Hepatocyte (in vitro differentiated cells): ENCODE results near the gene CLBA1. TPM values are rescaled to one million over a fixed set of nuclear protein-coding genes. Genes with fewer than 3 reads are reported as not detected.

ENCODE experiments used
- DNase-seq: peaks from one replicate; pipeline ENCODE4 v3.0.0-alpha.2; 2016; ENCODE audit warnings: low spot score
- H2AFZ ChIP-seq: fragments of 200-600 bp; sonication (generic); 2 replicates; pipeline ENCODE4 v1.6.0; 2016; ENCODE audit warnings: antibody characterized with exemption, mild to moderate bottlenecking
- H3K27ac ChIP-seq: fragments of 200-600 bp; sonication (generic); 2 replicates; pipeline ENCODE4 v1.5.1; 2016; ENCODE audit warnings: mild to moderate bottlenecking
- H3K27me3 ChIP-seq: fragments of 200-600 bp; sonication (generic); 2 replicates; pipeline ENCODE4 v1.6.1; 2016
- H3K36me3 ChIP-seq: fragments of 200-600 bp; sonication (generic); replicated peaks from 2 replicates; pipeline ENCODE4 v1.5.1; 2016; ENCODE audit warnings: low read depth; ENCODE audit not compliant: insufficient read depth
- H3K4me1 ChIP-seq: fragments of 200-600 bp; sonication (generic); 2 replicates; pipeline ENCODE4 v1.5.1; 2016; ENCODE audit warnings: mild to moderate bottlenecking, moderate library complexity; ENCODE audit not compliant: insufficient read depth
- H3K4me2 ChIP-seq: fragments of 200-600 bp; sonication (generic); 2 replicates; pipeline ENCODE4 v1.6.0; 2016
- H3K4me3 ChIP-seq: fragments of 200-600 bp; sonication (generic); 2 replicates; pipeline ENCODE4 v1.5.1; 2016; ENCODE audit warnings: mild to moderate bottlenecking
- H3K79me2 ChIP-seq: fragments of 200-600 bp; sonication (generic); 2 replicates; pipeline ENCODE4 v1.6.0; 2017; ENCODE audit warnings: mild to moderate bottlenecking
- H3K9me2 ChIP-seq: fragments of 200-600 bp; sonication (generic); replicated peaks from 2 replicates; pipeline ENCODE4 v1.6.0; 2017; ENCODE audit warnings: mild to moderate bottlenecking; ENCODE audit not compliant: insufficient read depth
- H3K9me3 ChIP-seq: fragments of 200-600 bp; sonication (generic); 2 replicates; pipeline ENCODE4 v1.5.1; 2016; ENCODE audit warnings: low read depth, mild to moderate bottlenecking
- H4K20me1 ChIP-seq: fragments of 200-600 bp; sonication (generic); 2 replicates; pipeline ENCODE4 v1.6.0; 2016; ENCODE audit warnings: mild to moderate bottlenecking; ENCODE audit not compliant: insufficient read depth, poor library complexity, severe bottlenecking
- EZH2 ChIP-seq: fragments of 200-600 bp; sonication (generic); IDR thresholded peaks from 2 replicates; pipeline ENCODE4 v1.6.1; 2016; ENCODE audit warnings: antibody characterized with exemption, mild to moderate bottlenecking, borderline replicate concordance
- EZH2phosphoT487 ChIP-seq: fragments of 200-600 bp; sonication (generic); IDR thresholded peaks from one replicate; pipeline ENCODE4 v1.6.1; 2018; ENCODE audit warnings: antibody characterized with exemption, mild to moderate bottlenecking, low read depth, moderate library complexity; ENCODE audit not compliant: unreplicated experiment, severe bottlenecking
- WGBS: methylation state at CpG from one replicate; pipeline ENCODE4 v1.1.6; 2016; ENCODE audit warnings: low lambda C conversion rate; ENCODE audit errors: missing lambda C conversion rate; 5-methylcytosine and 5-hydroxymethylcytosine counted together
- polyA plus RNA-seq: library from polyadenylated mRNA; unstranded; fragments of >200 nt; fragmentation: Nextera tagmentation; extraction: Ambion mirVana; gene quantifications from 2 replicates; pipeline ENCODE4 v1.2.1, GENCODE V29; 2016
- total RNA-seq: library from RNA; depleted of rRNA; stranded (reverse); fragments of >200 nt; gene quantifications from 2 replicates; pipeline ENCODE4 v1.2.3, GENCODE V29; 2014
- TF ChIP-seq, protein P1 (sequence below): fragments of 200-600 bp; sonication (generic); IDR thresholded peaks from 2 replicates; pipeline ENCODE4 v1.5.1; 2016; ENCODE audit warnings: antibody characterized with exemption, mild to moderate bottlenecking; ENCODE audit not compliant: poor library complexity

Gene CLBA1
- total and polyA plus RNA-seq, 2 experiments from 2014 or later, result 6.4 to 9.3 TPM

- no peak for DNase-seq
- H3K4me3 ChIP-seq, result no peak overlapping the region
- TF ChIP-seq EZH2phosphoT487 (no peak), EZH2 (no peak)
- TF ChIP-seq, protein P1, sequence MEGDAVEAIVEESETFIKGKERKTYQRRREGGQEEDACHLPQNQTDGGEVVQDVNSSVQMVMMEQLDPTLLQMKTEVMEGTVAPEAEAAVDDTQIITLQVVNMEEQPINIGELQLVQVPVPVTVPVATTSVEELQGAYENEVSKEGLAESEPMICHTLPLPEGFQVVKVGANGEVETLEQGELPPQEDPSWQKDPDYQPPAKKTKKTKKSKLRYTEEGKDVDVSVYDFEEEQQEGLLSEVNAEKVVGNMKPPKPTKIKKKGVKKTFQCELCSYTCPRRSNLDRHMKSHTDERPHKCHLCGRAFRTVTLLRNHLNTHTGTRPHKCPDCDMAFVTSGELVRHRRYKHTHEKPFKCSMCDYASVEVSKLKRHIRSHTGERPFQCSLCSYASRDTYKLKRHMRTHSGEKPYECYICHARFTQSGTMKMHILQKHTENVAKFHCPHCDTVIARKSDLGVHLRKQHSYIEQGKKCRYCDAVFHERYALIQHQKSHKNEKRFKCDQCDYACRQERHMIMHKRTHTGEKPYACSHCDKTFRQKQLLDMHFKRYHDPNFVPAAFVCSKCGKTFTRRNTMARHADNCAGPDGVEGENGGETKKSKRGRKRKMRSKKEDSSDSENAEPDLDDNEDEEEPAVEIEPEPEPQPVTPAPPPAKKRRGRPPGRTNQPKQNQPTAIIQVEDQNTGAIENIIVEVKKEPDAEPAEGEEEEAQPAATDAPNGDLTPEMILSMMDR, result no peak
- no peaks in the 10 kb centered on the region for H4K20me1 ChIP-seq
- 92% methylated on average over 14 of the region's 14 CpGs for WGBS
- no peaks in the 10 kb centered on the region for H3K4me1 ChIP-seq
- H3K9me3 ChIP-seq, result no peaks in the 10 kb centered on the region
- H3K36me3 ChIP-seq, result no peaks in the 10 kb centered on the region
- no peak overlapping the region for H2AFZ ChIP-seq
- H3K27ac ChIP-seq, result no peak overlapping the region
- H3K79me2 ChIP-seq, result no peaks in the 10 kb centered on the region
- H3K4me2 ChIP-seq, result no peak overlapping the region
- no peaks in the 10 kb centered on the region for H3K27me3 ChIP-seq
- H3K9me2 ChIP-seq, result no peaks in the 10 kb centered on the region
Observed at GRCh38 chr14:104956290-104956890, 29.2 kb upstream of the CLBA1 start.

GRCh38 chr14:104957146-104958113 is 28.2 kb upstream of the CLBA1 start:
- Histone ChIP-seq H4K20me1 (no peaks in the 10 kb centered on the region), H3K27me3 (no peaks in the 10 kb centered on the region), H3K9me2 (no peaks in the 10 kb centered on the region), H3K36me3 (no peaks in the 10 kb centered on the region), H3K4me1 (no peaks in the 10 kb centered on the region), H2AFZ (no peak overlapping the region), H3K4me3 (no peak overlapping the region), H3K4me2 (no peak overlapping the region), H3K79me2 (no peaks in the 10 kb centered on the region), H3K9me3 (no peaks in the 10 kb centered on the region), H3K27ac (no peak overlapping the region)
- WGBS, result 83% methylated on average over 25 of the region's 25 CpGs
- TF ChIP-seq EZH2 (no peak), EZH2phosphoT487 (no peak)
- TF ChIP-seq, protein P1, result no peak
- no peak for DNase-seq

DNA sequence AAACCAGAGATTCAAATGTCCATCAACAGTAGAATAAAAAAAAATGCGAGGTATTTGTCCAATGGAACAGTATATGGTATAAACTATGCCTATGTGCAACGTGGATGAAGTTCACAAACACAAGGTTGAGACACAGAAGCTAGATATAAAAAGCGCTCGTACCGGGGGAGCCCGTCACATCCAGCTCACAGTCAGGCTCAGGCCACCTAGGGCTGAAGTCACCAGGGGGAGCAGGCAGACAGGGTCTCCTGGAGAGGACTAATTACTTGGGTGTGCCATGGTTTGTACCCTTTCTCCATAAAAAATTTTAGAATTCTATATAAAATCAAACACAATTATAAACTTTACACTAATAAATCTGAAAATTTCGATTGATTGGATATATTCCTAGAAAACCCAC is 21.0 kb upstream of the CLBA1 start:
- DNase-seq, result no peak
- Histone ChIP-seq H3K9me3 (no peaks in the 10 kb centered on the region), H3K4me2 (no peak overlapping the region), H2AFZ (no peak overlapping the region), H3K4me1 (peaks cover 26% of the 10 kb centered on the region), H3K36me3 (no peaks in the 10 kb centered on the region), H3K27me3 (peaks cover 4% of the 10 kb centered on the region), H3K9me2 (no peaks in the 10 kb centered on the region), H3K4me3 (no peak overlapping the region), H3K79me2 (no peaks in the 10 kb centered on the region), H3K27ac (no peak overlapping the region), H4K20me1 (no peaks in the 10 kb centered on the region)
- 87% methylated on average over 7 of the region's 7 CpGs for WGBS
- TF ChIP-seq EZH2 (no peak), EZH2phosphoT487 (no peak)
- TF ChIP-seq, protein P1, result no peak
